B cell (primary cell): ENCODE data around the gene PDGFC. TPM values are rescaled to one million over a fixed set of nuclear protein-coding genes. Genes with fewer than 3 reads are reported as not detected.

Experiments used
- ATAC-seq: fragments of 200-7000 bp; cut with Tn5 transposase; one replicate; pipeline ENCODE4 v1.10.0; 2021; ENCODE audit warnings: low read depth, mild to moderate bottlenecking, moderate number of reproducible peaks, moderate library complexity
- CTCF ChIA-PET: fragments of 350-600 bp; sonication (Branson Sonifier 250); formaldehyde crosslinking; loops from one replicate; lab custom pipeline; 2021; ENCODE audit warnings: antibody characterized with exemption, inconsistent platforms; lab: Charles Lee
- POLR2A ChIA-PET: fragments of 350-600 bp; sonication (Branson Sonifier 250); formaldehyde crosslinking; loops from one replicate; lab custom pipeline; 2021; ENCODE audit warnings: antibody characterized with exemption; lab: Charles Lee
- DNase-seq: peaks from one replicate; pipeline ENCODE4 v3.0.0; 2013
- H2AFZ ChIP-seq: 2 replicates; pipeline ENCODE4 v1.6.1; 2012; ENCODE audit warnings: mild to moderate bottlenecking, low read depth, low read length; ENCODE audit not compliant: insufficient read depth, poor library complexity, severe bottlenecking
- H3K27ac ChIP-seq, 2 donors: 1 replicate in 1 of 2; 2 replicates in 1 of 2; pipeline ENCODE4 v1.5.1; 2012 to 2013; ENCODE audit warnings: low read length in 2 of 2, mild to moderate bottlenecking in 2 of 2, moderate library complexity in 1 of 2
- H3K27me3 ChIP-seq, 4 experiments: fragments of 200-600 bp in 1 of 4; sonication (generic) in 1 of 4; replicated peaks in 1 of 4; 1 replicate in 2 of 4; 2 replicates in 2 of 4; pipeline versions ENCODE4 v1.6.1 to v1.7.0; 2013 to 2016; ENCODE audit warnings: low read length in 3 of 4, mild to moderate bottlenecking in 2 of 4, mixed read lengths in 1 of 4, moderate library complexity in 1 of 4; ENCODE audit not compliant: insufficient read depth in 4 of 4, control insufficient read depth in 3 of 4; ENCODE audit errors: control extremely low read depth in 1 of 4
- H3K36me3 ChIP-seq, 2 experiments: replicated peaks in 1 of 2; 1 replicate in 1 of 2; 2 replicates in 1 of 2; pipeline versions ENCODE4 v1.6.1 to v1.7.1; 2013; ENCODE audit warnings: low read length in 1 of 2; ENCODE audit not compliant: insufficient read depth in 2 of 2, control insufficient read depth in 1 of 2; ENCODE audit errors: control extremely low read depth in 1 of 2, extremely low read depth in 1 of 2
- H3K4me1 ChIP-seq, 2 donors: fragments of 200-600 bp in 1 of 2; sonication (generic) in 1 of 2; 1 replicate in 1 of 2; 2 replicates in 1 of 2; pipeline versions ENCODE4 v1.5.1 to v1.6.1; 2013 to 2017; ENCODE audit warnings: low read length in 2 of 2; ENCODE audit not compliant: control insufficient read depth in 2 of 2, insufficient read depth in 2 of 2
- H3K4me2 ChIP-seq: replicated peaks from 2 replicates; pipeline ENCODE3; 2012; ENCODE audit warnings: mild to moderate bottlenecking, low read depth, low read length; ENCODE audit not compliant: poor library complexity, severe bottlenecking
- H3K4me3 ChIP-seq, 5 experiments: fragments of 200-600 bp in 1 of 5; sonication (generic) in 1 of 5; 1 replicate in 3 of 5; 2 replicates in 2 of 5; pipeline versions ENCODE4 v1.5.1 to v1.7.0; 2011 to 2016; ENCODE audit warnings: low read length in 4 of 5, mild to moderate bottlenecking in 4 of 5, low read depth in 2 of 5, control low read depth in 1 of 5, moderate library complexity in 1 of 5; ENCODE audit not compliant: insufficient read depth in 1 of 5; ENCODE audit errors: control extremely low read depth in 1 of 5, extremely low read depth in 1 of 5
- H3K79me2 ChIP-seq: fragments of 200-600 bp; sonication (generic); one replicate; pipeline ENCODE4 v1.6.0; 2016; ENCODE audit warnings: low read length; ENCODE audit not compliant: control insufficient read depth, insufficient read depth
- H3K9ac ChIP-seq: fragments of 200-600 bp; sonication (generic); 2 replicates; pipeline ENCODE4 v1.6.1; 2017; ENCODE audit warnings: mild to moderate bottlenecking, low read length, moderate library complexity
- H3K9me3 ChIP-seq, 3 donors: one replicate each; pipeline versions ENCODE4 v1.6.1 to v1.7.1; 2013; ENCODE audit warnings: low read length in 2 of 3; ENCODE audit not compliant: control insufficient read depth in 2 of 3, insufficient read depth in 1 of 3; ENCODE audit errors: control extremely low read depth in 1 of 3
- H4K20me1 ChIP-seq: 2 replicates; pipeline ENCODE4 v1.6.0; 2012; ENCODE audit warnings: mild to moderate bottlenecking, low read length; ENCODE audit not compliant: insufficient read depth, control insufficient read depth, poor library complexity, severe bottlenecking
- H3K27ac Mint-ChIP-seq: one replicate; pipeline ENCODE4 v1.8.0; 2021; ENCODE audit warnings: mixed read lengths
- H3K27me3 Mint-ChIP-seq: one replicate; pipeline ENCODE4 v1.8.0; 2021; ENCODE audit warnings: mixed read lengths
- H3K4me1 Mint-ChIP-seq: one replicate; pipeline ENCODE4 v1.8.0; 2021; ENCODE audit warnings: mixed read lengths
- H3K4me3 Mint-ChIP-seq: one replicate; pipeline ENCODE4 v1.8.0; 2021; ENCODE audit warnings: mixed read lengths
- H3K9me3 Mint-ChIP-seq: one replicate; pipeline ENCODE4 v1.8.0; 2022; ENCODE audit warnings: mixed read lengths; ENCODE audit not compliant: insufficient read depth
- CTCF ChIP-seq: fragments of 200-600 bp; IDR thresholded peaks from one replicate; pipeline ENCODE4 v1.8.0; 2022; ENCODE audit warnings: antibody characterized with exemption, mild to moderate bottlenecking
- EZH2 ChIP-seq: IDR thresholded peaks from 2 replicates; pipeline ENCODE4 v1.6.1; 2012; ENCODE audit warnings: borderline replicate concordance, low read depth, mild to moderate bottlenecking, moderate library complexity, low read length; ENCODE audit not compliant: insufficient read depth, poor library complexity, severe bottlenecking
- WGBS: methylation state at CpG from one replicate; pipeline ENCODE4 v1.1.5; 2013; ENCODE audit warnings: missing lambda C conversion rate; ENCODE audit not compliant: insufficient coverage; 5-methylcytosine and 5-hydroxymethylcytosine counted together
- intact Hi-C: fragments of 100-400 bp; cut with micrococcal nuclease; formaldehyde crosslinking; loops from one replicate; pipeline ENCODE4 v1.10.0; 2022
- polyA plus RNA-seq: library from polyadenylated mRNA; depleted of rRNA; stranded (reverse); fragments of >200 nt; gene quantifications from 2 replicates; pipeline ENCODE4 v1.2.3, GENCODE V29; 2012
- total RNA-seq, 2 donors: library from RNA; stranded (reverse); fragments of 120-200 nt in 1 of 2; gene quantifications; 1 replicate in 1 of 2; 2 replicates in 1 of 2; pipeline versions ENCODE4 v1.2.3 to v1.2.4, GENCODE V29; 2013 to 2022

The PDGFC gene
- total and polyA plus RNA-seq, 2 donors (not counting 1 experiment from before 2014, with no cell fraction given): 0.10 TPM; not detected in 1

GRCh38 chr4:156797206-156797605 is 174.4 kb downstream of the PDGFC start:
- Histone ChIP-seq H3K9ac (no peak overlapping the region), H3K79me2 (no peaks in the 10 kb centered on the region), H3K36me3 (no peaks in the 10 kb centered on the region), H3K27ac (no peak overlapping the region), H3K4me3 (no peak overlapping the region), H3K4me2 (no peak overlapping the region), H3K9me3 (peaks cover 0 to 3% (median 0%) of the 10 kb centered on the region in 3 donors), H3K4me1 (no peaks in the 10 kb centered on the region), H3K27me3 (no peaks in the 10 kb centered on the region), H4K20me1 (no peaks in the 10 kb centered on the region), H2AFZ (no peak overlapping the region)
- WGBS: no CpG with 5 or more reads among the region's 5 CpGs
- no peaks in the 10 kb centered on the region for H3K9me3 Mint-ChIP-seq
- ChIA-PET POLR2A (no interaction called here), CTCF (no interaction called here)
- TF ChIP-seq EZH2 (no peak), CTCF (no peak)
- H3K4me3 Mint-ChIP-seq: no peak overlapping the region
- H3K27ac Mint-ChIP-seq: no peak overlapping the region
- intact Hi-C loops: no loop called here
- ATAC-seq (no peak), DNase-seq (no peak)
- H3K4me1 Mint-ChIP-seq: no peaks in the 10 kb centered on the region
- H3K27me3 Mint-ChIP-seq: no peaks in the 10 kb centered on the region

GRCh38 chr4:156795727-156796126 is 175.9 kb downstream of the PDGFC start:
- Histone ChIP-seq H4K20me1 (no peaks in the 10 kb centered on the region), H3K4me2 (no peak overlapping the region), H3K9me3 (peaks cover 0 to 3% (median 0%) of the 10 kb centered on the region in 3 donors), H3K36me3 (no peaks in the 10 kb centered on the region), H3K4me1 (no peaks in the 10 kb centered on the region), H2AFZ (no peak overlapping the region), H3K27ac (no peak overlapping the region), H3K79me2 (no peaks in the 10 kb centered on the region), H3K27me3 (no peaks in the 10 kb centered on the region), H3K4me3 (no peak overlapping the region), H3K9ac (no peak overlapping the region)
- ChIA-PET POLR2A (no interaction called here), CTCF (no interaction called here)
- intact Hi-C loops: no loop called here
- no peak overlapping the region for H3K27ac Mint-ChIP-seq
- H3K27me3 Mint-ChIP-seq: no peaks in the 10 kb centered on the region
- H3K4me3 Mint-ChIP-seq: no peak overlapping the region
- DNase-seq (no peak), ATAC-seq (no peak)
- TF ChIP-seq EZH2: no peak
- TF ChIP-seq CTCF: no peak
- H3K4me1 Mint-ChIP-seq: no peaks in the 10 kb centered on the region
- no CpG with 5 or more reads among the region's 2 CpGs for WGBS
- H3K9me3 Mint-ChIP-seq: no peaks in the 10 kb centered on the region
